HL-60 (cell line): Measurements from ENCODE around the gene CPED1.

Source experiments
- CTCF ChIP-seq: IDR thresholded peaks from one replicate; pipeline ENCODE4 v1.5.1; 2011; ENCODE audit warnings: low read length, control low read depth, inconsistent platforms; ENCODE audit not compliant: insufficient read depth
- GABPA ChIP-seq: IDR thresholded peaks from 2 replicates; pipeline ENCODE4 v1.6.1; 2012; ENCODE audit warnings: low read depth
- POLR2AphosphoS5 ChIP-seq: IDR thresholded peaks from 2 replicates; pipeline ENCODE4 v1.6.1; 2012; ENCODE audit warnings: low read depth
- REST ChIP-seq: IDR thresholded peaks from 2 replicates; pipeline ENCODE4 v1.6.1; 2012; ENCODE audit warnings: low read depth; ENCODE audit not compliant: insufficient replicate concordance

GRCh38 chr7:121322460-121322859, 333.9 kb downstream of the CPED1 start:
- TF ChIP-seq POLR2AphosphoS5: no peak
- TF ChIP-seq REST: no peak
- TF ChIP-seq GABPA: no peak
- TF ChIP-seq CTCF: no peak
